GM18507 (cell line): Measurements from ENCODE around the gene GNA12.
"Not testable (repeated sequence)": the region's sequence is repeated elsewhere in the genome, so short reads cannot be mapped to it uniquely, and the experiment has no call there.

Source experiments
- DNase-seq: peaks from one replicate; pipeline ENCODE4 v3.0.0; 2011; ENCODE audit warnings: low read depth; ENCODE audit not compliant: insufficient read length; ENCODE audit errors: extremely low spot score
- FAIRE-seq: peaks from 2 replicates; lab custom pipeline; 2011; peaks lifted over from hg19 to GRCh38; lab: Jason Lieb, UNC

The GNA12 gene

GRCh38 chr7:2761801-2762497 is 82.2 kb downstream of the GNA12 start:
- FAIRE-seq (no peak), DNase-seq (no peak)

GRCh38 chr7:2761131-2761624 is 82.9 kb downstream of the GNA12 start:
- FAIRE-seq = no peak
- no peak for DNase-seq

GRCh38 chr7:2760098-2760889 is 83.8 kb downstream of the GNA12 start:
- FAIRE-seq (no peak), DNase-seq (no peak)

GRCh38 chr7:2759736-2760097 is 84.4 kb downstream of the GNA12 start:
- FAIRE-seq = no peak

GRCh38 chr7:2758673-2759616 is 85.2 kb downstream of the GNA12 start:
- no peak for FAIRE-seq
- DNase-seq = no peak

More at GRCh38 chr7:2759736-2760097, 84.4 kb downstream of the GNA12 start:
- DNase-seq = no peak

- peak; percentile 32 for DNase-seq
- FAIRE-seq = peak; percentile 82
Observed at GRCh38 chr7:2757904-2758672, 86.0 kb downstream of the GNA12 start.

GRCh38 chr7:2757361-2757903 is 86.7 kb downstream of the GNA12 start:
- FAIRE-seq (peak; percentile 15), DNase-seq (no peak)

GRCh38 chr7:2755531-2755930 is 88.6 kb downstream of the GNA12 start:
- no peak for FAIRE-seq
- no peak for DNase-seq

GRCh38 chr7:2754912-2755311 is 89.2 kb downstream of the GNA12 start:
- no peak for DNase-seq
- FAIRE-seq = no peak

- DNase-seq (no peak), FAIRE-seq (no peak)
Observed at GRCh38 chr7:2754086-2754485, 90.0 kb downstream of the GNA12 start.

- FAIRE-seq (no peak), DNase-seq (no peak)
Observed at GRCh38 chr7:2753148-2753547, 91.0 kb downstream of the GNA12 start.

GRCh38 chr7:2751086-2751485 is 93.0 kb downstream of the GNA12 start:
- no peak for FAIRE-seq

GRCh38 chr7:2750004-2750407 is 94.1 kb downstream of the GNA12 start:
- FAIRE-seq (no peak), DNase-seq (no peak)

More at GRCh38 chr7:2751086-2751485, 93.0 kb downstream of the GNA12 start:
- no peak for DNase-seq

GRCh38 chr7:2748684-2749083 is 95.4 kb downstream of the GNA12 start:
- not testable (repeated sequence) for FAIRE-seq, DNase-seq

- FAIRE-seq = not testable (repeated sequence)
Observed at GRCh38 chr7:2743523-2744185, 100.5 kb downstream of the GNA12 start.

GRCh38 chr7:2738766-2739549 is 105.2 kb downstream of the GNA12 start:
- no peak for DNase-seq
- FAIRE-seq = no peak

More at GRCh38 chr7:2743523-2744185, 100.5 kb downstream of the GNA12 start:
- not testable (repeated sequence) for DNase-seq

- DNase-seq (no peak), FAIRE-seq (no peak)
Observed at GRCh38 chr7:2737771-2738540, 106.2 kb downstream of the GNA12 start.
